ENCODE data around the gene PFAS.
"Not testable (repeated sequence)": the region's sequence is repeated elsewhere in the genome, so short reads cannot be mapped to it uniquely, and the experiment has no call there.

Gene PFAS

GRCh38 chr17:8210761-8211458, 38.2 kb upstream of the PFAS start:
- Histone ChIP-seq H3K4me3 (ENCODE audit: low read depth, low read length) (peak overlapping the region; percentile 91), H3K36me3 (replicated peaks) (no peaks in the 10 kb centered on the region), H3K27ac (peak overlapping the region; percentile 56), H3K27me3 (replicated peaks) (no peaks in the 10 kb centered on the region)
- DNase-seq = peak; percentile 45
- TF ChIP-seq CTCF (IDR thresholded peaks at IDR 0.05; ENCODE audit: low read depth, low read length, missing control alignments) = no peak
- in situ Hi-C loops (cut with HindIII; ENCODE audit: low pct_ligation_motif_present, low sequenced_read_pairs) = no loop called here

GRCh38 chr17:8212312-8213180, 36.5 kb upstream of the PFAS start:
- TF ChIP-seq CTCF (IDR thresholded peaks at IDR 0.05; ENCODE audit: low read depth, low read length, missing control alignments) = no peak
- Histone ChIP-seq H3K36me3 (replicated peaks) (no peaks in the 10 kb centered on the region), H3K27me3 (replicated peaks) (no peaks in the 10 kb centered on the region), H3K27ac (no peak overlapping the region), H3K4me3 (ENCODE audit: low read depth, low read length) (no peak overlapping the region)
- in situ Hi-C loops (cut with HindIII; ENCODE audit: low pct_ligation_motif_present, low sequenced_read_pairs) = no loop called here
- DNase-seq = no peak

- in situ Hi-C loops (cut with HindIII; ENCODE audit: low pct_ligation_motif_present, low sequenced_read_pairs); H3K4me3 ChIP-seq (ENCODE audit: low read depth, low read length); H3K27ac ChIP-seq; DNase-seq; H3K27me3 ChIP-seq (replicated peaks); H3K36me3 ChIP-seq (replicated peaks): not testable (repeated sequence)
These were observed 35.1 kb upstream of the PFAS start for GRCh38 chr17:8214000-8214399.

- TF ChIP-seq CTCF (IDR thresholded peaks at IDR 0.05; ENCODE audit: low read depth, low read length, missing control alignments) = no peak
- Histone ChIP-seq H3K36me3 (replicated peaks) (no peaks in the 10 kb centered on the region), H3K4me3 (ENCODE audit: low read depth, low read length) (peak overlapping the region; percentile 69), H3K27ac (peak overlapping the region; percentile 94), H3K27me3 (replicated peaks) (no peaks in the 10 kb centered on the region)
- DNase-seq = peak; percentile 89
- in situ Hi-C loops (cut with HindIII; ENCODE audit: low pct_ligation_motif_present, low sequenced_read_pairs) = no loop called here
These were observed 28.1 kb upstream of the PFAS start for GRCh38 chr17:8220783-8221662.

- TF ChIP-seq CTCF (IDR thresholded peaks at IDR 0.05; ENCODE audit: low read depth, low read length, missing control alignments) = no peak
- peak overlapping the region; percentile 94 for H3K27ac ChIP-seq
- peak; percentile 91 for DNase-seq
- no peaks in the 10 kb centered on the region for H3K27me3 ChIP-seq (replicated peaks)
- H3K36me3 ChIP-seq (replicated peaks) = no peaks in the 10 kb centered on the region
- H3K4me3 ChIP-seq (ENCODE audit: low read depth, low read length) = peak overlapping the region; percentile 69
- in situ Hi-C loops (cut with HindIII; ENCODE audit: low pct_ligation_motif_present, low sequenced_read_pairs) = no loop called here
These were observed 27.3 kb upstream of the PFAS start for GRCh38 chr17:8221663-8222379.
